B cell (primary cell): ENCODE data around the gene STK38L. TPM values are rescaled to one million over a fixed set of nuclear protein-coding genes. Genes with fewer than 3 reads are reported as not detected.

Experiments used
- ATAC-seq: fragments of 200-7000 bp; cut with Tn5 transposase; one replicate; pipeline ENCODE4 v1.10.0; 2021; ENCODE audit warnings: low read depth, mild to moderate bottlenecking, moderate number of reproducible peaks, moderate library complexity
- CTCF ChIA-PET: fragments of 350-600 bp; sonication (Branson Sonifier 250); formaldehyde crosslinking; loops from one replicate; lab custom pipeline; 2021; ENCODE audit warnings: antibody characterized with exemption, inconsistent platforms; lab: Charles Lee
- POLR2A ChIA-PET: fragments of 350-600 bp; sonication (Branson Sonifier 250); formaldehyde crosslinking; loops from one replicate; lab custom pipeline; 2021; ENCODE audit warnings: antibody characterized with exemption; lab: Charles Lee
- DNase-seq: peaks from one replicate; pipeline ENCODE4 v3.0.0; 2013
- H2AFZ ChIP-seq: 2 replicates; pipeline ENCODE4 v1.6.1; 2012; ENCODE audit warnings: mild to moderate bottlenecking, low read depth, low read length; ENCODE audit not compliant: insufficient read depth, poor library complexity, severe bottlenecking
- H3K27ac ChIP-seq, 2 donors: 1 replicate in 1 of 2; 2 replicates in 1 of 2; pipeline ENCODE4 v1.5.1; 2012 to 2013; ENCODE audit warnings: low read length in 2 of 2, mild to moderate bottlenecking in 2 of 2, moderate library complexity in 1 of 2
- H3K27me3 ChIP-seq, 4 experiments: fragments of 200-600 bp in 1 of 4; sonication (generic) in 1 of 4; replicated peaks in 1 of 4; 1 replicate in 2 of 4; 2 replicates in 2 of 4; pipeline versions ENCODE4 v1.6.1 to v1.7.0; 2013 to 2016; ENCODE audit warnings: low read length in 3 of 4, mild to moderate bottlenecking in 2 of 4, mixed read lengths in 1 of 4, moderate library complexity in 1 of 4; ENCODE audit not compliant: insufficient read depth in 4 of 4, control insufficient read depth in 3 of 4; ENCODE audit errors: control extremely low read depth in 1 of 4
- H3K36me3 ChIP-seq, 2 experiments: replicated peaks in 1 of 2; 1 replicate in 1 of 2; 2 replicates in 1 of 2; pipeline versions ENCODE4 v1.6.1 to v1.7.1; 2013; ENCODE audit warnings: low read length in 1 of 2; ENCODE audit not compliant: insufficient read depth in 2 of 2, control insufficient read depth in 1 of 2; ENCODE audit errors: control extremely low read depth in 1 of 2, extremely low read depth in 1 of 2
- H3K4me1 ChIP-seq, 2 donors: fragments of 200-600 bp in 1 of 2; sonication (generic) in 1 of 2; 1 replicate in 1 of 2; 2 replicates in 1 of 2; pipeline versions ENCODE4 v1.5.1 to v1.6.1; 2013 to 2017; ENCODE audit warnings: low read length in 2 of 2; ENCODE audit not compliant: control insufficient read depth in 2 of 2, insufficient read depth in 2 of 2
- H3K4me2 ChIP-seq: replicated peaks from 2 replicates; pipeline ENCODE3; 2012; ENCODE audit warnings: mild to moderate bottlenecking, low read depth, low read length; ENCODE audit not compliant: poor library complexity, severe bottlenecking
- H3K4me3 ChIP-seq, 5 experiments: fragments of 200-600 bp in 1 of 5; sonication (generic) in 1 of 5; 1 replicate in 3 of 5; 2 replicates in 2 of 5; pipeline versions ENCODE4 v1.5.1 to v1.7.0; 2011 to 2016; ENCODE audit warnings: low read length in 4 of 5, mild to moderate bottlenecking in 4 of 5, low read depth in 2 of 5, control low read depth in 1 of 5, moderate library complexity in 1 of 5; ENCODE audit not compliant: insufficient read depth in 1 of 5; ENCODE audit errors: control extremely low read depth in 1 of 5, extremely low read depth in 1 of 5
- H3K79me2 ChIP-seq: fragments of 200-600 bp; sonication (generic); one replicate; pipeline ENCODE4 v1.6.0; 2016; ENCODE audit warnings: low read length; ENCODE audit not compliant: control insufficient read depth, insufficient read depth
- H3K9ac ChIP-seq: fragments of 200-600 bp; sonication (generic); 2 replicates; pipeline ENCODE4 v1.6.1; 2017; ENCODE audit warnings: mild to moderate bottlenecking, low read length, moderate library complexity
- H3K9me3 ChIP-seq, 3 donors: one replicate each; pipeline versions ENCODE4 v1.6.1 to v1.7.1; 2013; ENCODE audit warnings: low read length in 2 of 3; ENCODE audit not compliant: control insufficient read depth in 2 of 3, insufficient read depth in 1 of 3; ENCODE audit errors: control extremely low read depth in 1 of 3
- H4K20me1 ChIP-seq: 2 replicates; pipeline ENCODE4 v1.6.0; 2012; ENCODE audit warnings: mild to moderate bottlenecking, low read length; ENCODE audit not compliant: insufficient read depth, control insufficient read depth, poor library complexity, severe bottlenecking
- H3K27ac Mint-ChIP-seq: one replicate; pipeline ENCODE4 v1.8.0; 2021; ENCODE audit warnings: mixed read lengths
- H3K27me3 Mint-ChIP-seq: one replicate; pipeline ENCODE4 v1.8.0; 2021; ENCODE audit warnings: mixed read lengths
- H3K4me1 Mint-ChIP-seq: one replicate; pipeline ENCODE4 v1.8.0; 2021; ENCODE audit warnings: mixed read lengths
- H3K4me3 Mint-ChIP-seq: one replicate; pipeline ENCODE4 v1.8.0; 2021; ENCODE audit warnings: mixed read lengths
- H3K9me3 Mint-ChIP-seq: one replicate; pipeline ENCODE4 v1.8.0; 2022; ENCODE audit warnings: mixed read lengths; ENCODE audit not compliant: insufficient read depth
- EZH2 ChIP-seq: IDR thresholded peaks from 2 replicates; pipeline ENCODE4 v1.6.1; 2012; ENCODE audit warnings: borderline replicate concordance, low read depth, mild to moderate bottlenecking, moderate library complexity, low read length; ENCODE audit not compliant: insufficient read depth, poor library complexity, severe bottlenecking
- WGBS: methylation state at CpG from one replicate; pipeline ENCODE4 v1.1.5; 2013; ENCODE audit warnings: missing lambda C conversion rate; ENCODE audit not compliant: insufficient coverage; 5-methylcytosine and 5-hydroxymethylcytosine counted together
- intact Hi-C: fragments of 100-400 bp; cut with micrococcal nuclease; formaldehyde crosslinking; loops from one replicate; pipeline ENCODE4 v1.10.0; 2022
- polyA plus RNA-seq: library from polyadenylated mRNA; depleted of rRNA; stranded (reverse); fragments of >200 nt; gene quantifications from 2 replicates; pipeline ENCODE4 v1.2.3, GENCODE V29; 2012
- total RNA-seq, 2 donors: library from RNA; stranded (reverse); fragments of 120-200 nt in 1 of 2; gene quantifications; 1 replicate in 1 of 2; 2 replicates in 1 of 2; pipeline versions ENCODE4 v1.2.3 to v1.2.4, GENCODE V29; 2013 to 2022
- TF ChIP-seq, protein P1 (sequence below): fragments of 200-600 bp; IDR thresholded peaks from one replicate; pipeline ENCODE4 v1.8.0; 2022; ENCODE audit warnings: antibody characterized with exemption, mild to moderate bottlenecking

The STK38L gene
- total and polyA plus RNA-seq, 2 donors (not counting 1 experiment from before 2014, with no cell fraction given), result 5.5 to 21.2 TPM

GRCh38 chr12:27309293-27309994 lies 65.4 kb downstream of the STK38L start:
- H3K36me3 ChIP-seq, result peaks cover 3 to 16% of the 10 kb centered on the region in 2 experiments
- no peaks in the 10 kb centered on the region for H3K4me1 ChIP-seq
- Mint-ChIP-seq H3K27ac (no peak overlapping the region), H3K27me3 (no peaks in the 10 kb centered on the region), H3K4me1 (no peaks in the 10 kb centered on the region), H3K9me3 (no peaks in the 10 kb centered on the region), H3K4me3 (no peak overlapping the region)
- H3K9me3 ChIP-seq, result no peaks in the 10 kb centered on the region
- no peaks in the 10 kb centered on the region for H3K27me3 ChIP-seq
- no peak overlapping the region for H3K4me3 ChIP-seq
- no peak overlapping the region for H3K4me2 ChIP-seq
- no peak overlapping the region for H3K27ac ChIP-seq
- no peaks in the 10 kb centered on the region for H4K20me1 ChIP-seq
- H3K79me2 ChIP-seq, result no peaks in the 10 kb centered on the region
- no peak for TF ChIP-seq EZH2
- TF ChIP-seq, protein P1, sequence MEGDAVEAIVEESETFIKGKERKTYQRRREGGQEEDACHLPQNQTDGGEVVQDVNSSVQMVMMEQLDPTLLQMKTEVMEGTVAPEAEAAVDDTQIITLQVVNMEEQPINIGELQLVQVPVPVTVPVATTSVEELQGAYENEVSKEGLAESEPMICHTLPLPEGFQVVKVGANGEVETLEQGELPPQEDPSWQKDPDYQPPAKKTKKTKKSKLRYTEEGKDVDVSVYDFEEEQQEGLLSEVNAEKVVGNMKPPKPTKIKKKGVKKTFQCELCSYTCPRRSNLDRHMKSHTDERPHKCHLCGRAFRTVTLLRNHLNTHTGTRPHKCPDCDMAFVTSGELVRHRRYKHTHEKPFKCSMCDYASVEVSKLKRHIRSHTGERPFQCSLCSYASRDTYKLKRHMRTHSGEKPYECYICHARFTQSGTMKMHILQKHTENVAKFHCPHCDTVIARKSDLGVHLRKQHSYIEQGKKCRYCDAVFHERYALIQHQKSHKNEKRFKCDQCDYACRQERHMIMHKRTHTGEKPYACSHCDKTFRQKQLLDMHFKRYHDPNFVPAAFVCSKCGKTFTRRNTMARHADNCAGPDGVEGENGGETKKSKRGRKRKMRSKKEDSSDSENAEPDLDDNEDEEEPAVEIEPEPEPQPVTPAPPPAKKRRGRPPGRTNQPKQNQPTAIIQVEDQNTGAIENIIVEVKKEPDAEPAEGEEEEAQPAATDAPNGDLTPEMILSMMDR, result no peak
- ChIA-PET CTCF (interaction anchor here (0.8 to 7.2 kb wide), 4 partner anchors 167 to 424 kb away, joined by 4 to 103 read pairs (median 6); partner anchors contain the start of gene TM7SF3), POLR2A (interaction anchor here (0.7 kb wide), 1 partner anchor 294 kb away, joined by 3 read pairs; no protein-coding TSS in a partner anchor)
- DNase-seq, result no peak
- no peak for ATAC-seq
- H2AFZ ChIP-seq, result no peak overlapping the region
- WGBS, result 90% methylated on average over 1 of the region's 2 CpGs
- intact Hi-C loops, result no loop called here
- H3K9ac ChIP-seq, result no peak overlapping the region

DNA sequence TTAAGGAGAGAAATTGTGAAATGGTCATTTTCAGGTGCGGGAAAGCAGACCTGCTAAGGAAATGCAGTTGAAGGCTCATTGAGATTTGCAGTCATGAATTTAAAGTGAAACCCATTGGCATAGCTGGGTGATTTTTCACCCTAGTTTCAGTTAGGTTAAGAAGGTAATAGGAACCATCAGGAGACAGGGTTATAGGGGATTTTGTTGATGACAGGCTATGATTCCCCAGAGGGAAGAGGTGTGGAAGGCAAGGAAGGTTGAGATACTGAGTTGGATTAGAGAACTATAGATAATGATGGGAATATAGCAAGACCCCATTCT lies 65.9 kb downstream of the STK38L start:
- TF ChIP-seq, protein P1, result no peak
- no peak for TF ChIP-seq EZH2
- Histone ChIP-seq H3K79me2 (no peaks in the 10 kb centered on the region), H3K4me1 (no peaks in the 10 kb centered on the region), H3K9ac (no peak overlapping the region), H3K27ac (no peak overlapping the region), H3K4me3 (no peak overlapping the region), H2AFZ (no peak overlapping the region), H3K9me3 (no peaks in the 10 kb centered on the region), H4K20me1 (no peaks in the 10 kb centered on the region), H3K27me3 (no peaks in the 10 kb centered on the region), H3K4me2 (no peak overlapping the region), H3K36me3 (peaks cover 5 to 17% of the 10 kb centered on the region in 2 experiments)
- Mint-ChIP-seq H3K27me3 (no peaks in the 10 kb centered on the region), H3K4me3 (no peak overlapping the region), H3K9me3 (no peaks in the 10 kb centered on the region), H3K27ac (no peak overlapping the region), H3K4me1 (no peaks in the 10 kb centered on the region)
- ChIA-PET POLR2A (no interaction called here), CTCF (interaction anchor here (1.3 to 7.2 kb wide), 3 partner anchors 187 to 424 kb away, joined by 5 to 103 read pairs (median 6); partner anchors contain the start of gene TM7SF3)
- no peak for DNase-seq
- 95% methylated on average over 1 of the region's 1 CpG for WGBS
- ATAC-seq, result no peak
- intact Hi-C loops, result no loop called here
